PFSK-1 (cell line): Measurements from ENCODE around the gene ATF6.

ENCODE experiments used
- FOXP2 ChIP-seq: optimal IDR thresholded peaks from 2 replicates; pipeline ENCODE3; 2011; ENCODE audit warnings: borderline replicate concordance, control low read depth, inconsistent platforms; ENCODE audit not compliant: insufficient read depth; ENCODE audit errors: extremely low read length, extremely low read depth
- POLR2AphosphoS5 ChIP-seq: IDR thresholded peaks from 2 replicates; pipeline ENCODE4 v1.6.1; 2012; ENCODE audit warnings: low read depth, mild to moderate bottlenecking, control low read depth, low read length, moderate library complexity
- SIN3A ChIP-seq: IDR thresholded peaks from 2 replicates; pipeline ENCODE4 v1.6.1; 2012; ENCODE audit warnings: mild to moderate bottlenecking, low read length, moderate library complexity, borderline replicate concordance; ENCODE audit not compliant: insufficient read depth
- TAF1 ChIP-seq: IDR thresholded peaks from 2 replicates; pipeline ENCODE4 v1.6.1; 2012; ENCODE audit warnings: low read length, control low read depth, borderline replicate concordance; ENCODE audit not compliant: insufficient read depth
- TF ChIP-seq, protein P1 (sequence below), 2 experiments: IDR thresholded peaks; 2 replicates each; pipeline versions ENCODE4 v1.6.1 to v1.8.0; 2011 to 2012; ENCODE audit warnings: low read depth in 2 of 2, low read length in 2 of 2, control low read depth in 1 of 2, inconsistent platforms in 1 of 2, mild to moderate bottlenecking in 1 of 2, moderate library complexity in 1 of 2; ENCODE audit not compliant: insufficient read depth in 1 of 2

ATF6 gene

DNA sequence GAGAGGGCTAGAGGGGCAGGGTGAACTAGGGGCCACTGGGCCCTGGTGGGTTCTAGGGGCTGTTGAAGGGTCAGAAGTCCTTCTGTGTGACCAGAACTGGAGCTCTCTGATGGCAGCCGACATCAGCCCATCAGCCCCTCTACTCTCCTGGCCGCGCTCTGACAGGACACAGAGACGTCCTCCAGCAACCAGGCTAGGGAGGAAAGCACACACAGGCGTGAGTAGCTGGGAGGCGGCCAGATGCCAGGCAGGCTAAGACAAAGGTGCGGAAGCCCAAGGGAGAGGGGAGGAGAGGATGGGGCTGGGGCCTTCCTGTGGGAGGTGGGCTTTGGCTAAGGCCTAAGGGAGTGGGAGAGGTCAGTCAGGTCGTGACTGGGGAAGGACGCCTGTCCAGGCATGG lies 206.7 kb downstream of the ATF6 start:
- TF ChIP-seq TAF1 (no peak), FOXP2 (no peak), SIN3A (no peak), POLR2AphosphoS5 (no peak)
- TF ChIP-seq, protein P1, sequence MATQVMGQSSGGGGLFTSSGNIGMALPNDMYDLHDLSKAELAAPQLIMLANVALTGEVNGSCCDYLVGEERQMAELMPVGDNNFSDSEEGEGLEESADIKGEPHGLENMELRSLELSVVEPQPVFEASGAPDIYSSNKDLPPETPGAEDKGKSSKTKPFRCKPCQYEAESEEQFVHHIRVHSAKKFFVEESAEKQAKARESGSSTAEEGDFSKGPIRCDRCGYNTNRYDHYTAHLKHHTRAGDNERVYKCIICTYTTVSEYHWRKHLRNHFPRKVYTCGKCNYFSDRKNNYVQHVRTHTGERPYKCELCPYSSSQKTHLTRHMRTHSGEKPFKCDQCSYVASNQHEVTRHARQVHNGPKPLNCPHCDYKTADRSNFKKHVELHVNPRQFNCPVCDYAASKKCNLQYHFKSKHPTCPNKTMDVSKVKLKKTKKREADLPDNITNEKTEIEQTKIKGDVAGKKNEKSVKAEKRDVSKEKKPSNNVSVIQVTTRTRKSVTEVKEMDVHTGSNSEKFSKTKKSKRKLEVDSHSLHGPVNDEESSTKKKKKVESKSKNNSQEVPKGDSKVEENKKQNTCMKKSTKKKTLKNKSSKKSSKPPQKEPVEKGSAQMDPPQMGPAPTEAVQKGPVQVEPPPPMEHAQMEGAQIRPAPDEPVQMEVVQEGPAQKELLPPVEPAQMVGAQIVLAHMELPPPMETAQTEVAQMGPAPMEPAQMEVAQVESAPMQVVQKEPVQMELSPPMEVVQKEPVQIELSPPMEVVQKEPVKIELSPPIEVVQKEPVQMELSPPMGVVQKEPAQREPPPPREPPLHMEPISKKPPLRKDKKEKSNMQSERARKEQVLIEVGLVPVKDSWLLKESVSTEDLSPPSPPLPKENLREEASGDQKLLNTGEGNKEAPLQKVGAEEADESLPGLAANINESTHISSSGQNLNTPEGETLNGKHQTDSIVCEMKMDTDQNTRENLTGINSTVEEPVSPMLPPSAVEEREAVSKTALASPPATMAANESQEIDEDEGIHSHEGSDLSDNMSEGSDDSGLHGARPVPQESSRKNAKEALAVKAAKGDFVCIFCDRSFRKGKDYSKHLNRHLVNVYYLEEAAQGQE (IDR thresholded peaks at IDR 0.05; ENCODE audit: insufficient read depth in 1 of 2, low read depth in 2 of 2, low read length in 2 of 2): no peak

DNA sequence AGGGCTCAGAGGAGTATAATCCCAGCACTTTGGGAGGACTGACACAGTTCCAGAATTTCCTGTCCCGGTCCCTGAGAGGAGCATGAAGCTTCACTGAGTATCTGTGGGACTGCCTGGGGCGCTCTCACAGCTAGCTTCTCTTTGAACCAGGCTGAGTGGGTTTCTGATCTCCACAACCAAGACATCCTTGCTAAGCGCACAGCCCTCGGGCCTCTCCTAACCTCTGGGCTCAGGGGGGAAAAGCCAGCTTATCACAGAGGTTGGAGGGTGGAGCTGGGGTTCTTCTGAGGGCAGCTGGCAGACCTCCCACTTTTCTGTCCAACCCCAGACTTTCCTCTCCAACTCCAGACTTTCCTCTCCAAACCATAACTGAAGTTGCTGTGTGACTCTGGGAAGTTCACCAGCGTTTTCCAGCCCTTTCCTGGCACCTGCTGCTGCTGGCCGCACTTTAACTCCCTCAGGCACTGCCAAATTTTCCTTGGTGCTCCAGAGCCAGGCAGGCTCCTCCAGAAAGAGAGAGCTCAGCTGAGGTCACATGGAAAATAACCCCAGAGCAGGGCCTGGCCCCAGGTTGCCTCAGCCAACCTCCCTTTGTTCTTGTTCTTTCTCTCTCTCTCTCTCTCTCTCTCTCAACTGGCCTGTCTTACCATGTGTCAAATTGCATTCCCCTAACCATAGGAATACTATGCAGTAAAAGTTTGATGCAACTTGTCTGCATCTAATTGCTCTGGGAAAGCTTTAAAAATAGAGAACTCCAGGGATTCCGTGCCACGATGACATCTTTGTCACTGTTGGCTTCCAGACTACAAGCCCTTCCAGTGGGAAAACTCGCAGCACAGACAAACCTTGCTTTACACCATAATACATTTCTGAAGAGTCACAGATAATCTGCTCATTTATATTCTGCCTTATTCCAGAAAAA lies 208.1 kb downstream of the ATF6 start:
- TF ChIP-seq SIN3A (no peak), TAF1 (no peak), POLR2AphosphoS5 (no peak), FOXP2 (no peak)
- TF ChIP-seq, protein P1 (IDR thresholded peaks at IDR 0.05; ENCODE audit: insufficient read depth in 1 of 2, low read depth in 2 of 2, low read length in 2 of 2): no peak

- no peak for TF ChIP-seq FOXP2
- TF ChIP-seq, protein P1 (IDR thresholded peaks at IDR 0.05; ENCODE audit: insufficient read depth in 1 of 2, low read depth in 2 of 2, low read length in 2 of 2): no peak
- no peak for TF ChIP-seq SIN3A
- no peak for TF ChIP-seq POLR2AphosphoS5
- no peak for TF ChIP-seq TAF1
Observed at GRCh38 chr1:161978011-161978790, 212.1 kb downstream of the ATF6 start.

DNA sequence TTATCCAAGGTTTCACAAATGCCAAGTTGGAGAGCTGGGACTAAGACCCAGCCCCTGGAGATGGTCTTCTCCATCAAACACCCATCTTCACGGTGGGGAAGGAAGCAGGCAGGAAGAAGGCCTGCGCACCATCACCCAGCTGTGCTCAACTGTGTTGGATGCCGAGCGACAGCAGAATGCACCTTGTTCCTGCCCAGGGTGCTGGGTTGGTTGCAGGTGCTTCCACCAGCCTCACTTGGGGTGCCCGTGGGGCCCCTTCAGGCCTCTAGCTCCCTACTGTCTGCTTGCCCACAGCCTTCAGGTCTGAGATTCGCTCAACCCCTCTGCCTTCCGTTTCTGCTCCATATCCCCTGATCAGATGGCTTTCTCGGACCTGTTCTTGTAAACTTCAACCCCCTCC lies 215.0 kb downstream of the ATF6 start:
- no peak for TF ChIP-seq FOXP2

GRCh38 chr1:161981735-161982506 lies 215.8 kb downstream of the ATF6 start:
- no peak for TF ChIP-seq SIN3A
